ENCODE measurements around the gene IL17REL. TPM values are rescaled to one million over a fixed set of nuclear protein-coding genes. Genes with fewer than 3 reads are reported as not detected.

Gene IL17REL
- total and polyA plus RNA-seq, 10 of the 15 experiments (the other 5 are each of a cell fraction or from before 2014, with no cell fraction given) = 0.03 TPM; not detected in 9

- TF ChIP-seq, protein P1, sequence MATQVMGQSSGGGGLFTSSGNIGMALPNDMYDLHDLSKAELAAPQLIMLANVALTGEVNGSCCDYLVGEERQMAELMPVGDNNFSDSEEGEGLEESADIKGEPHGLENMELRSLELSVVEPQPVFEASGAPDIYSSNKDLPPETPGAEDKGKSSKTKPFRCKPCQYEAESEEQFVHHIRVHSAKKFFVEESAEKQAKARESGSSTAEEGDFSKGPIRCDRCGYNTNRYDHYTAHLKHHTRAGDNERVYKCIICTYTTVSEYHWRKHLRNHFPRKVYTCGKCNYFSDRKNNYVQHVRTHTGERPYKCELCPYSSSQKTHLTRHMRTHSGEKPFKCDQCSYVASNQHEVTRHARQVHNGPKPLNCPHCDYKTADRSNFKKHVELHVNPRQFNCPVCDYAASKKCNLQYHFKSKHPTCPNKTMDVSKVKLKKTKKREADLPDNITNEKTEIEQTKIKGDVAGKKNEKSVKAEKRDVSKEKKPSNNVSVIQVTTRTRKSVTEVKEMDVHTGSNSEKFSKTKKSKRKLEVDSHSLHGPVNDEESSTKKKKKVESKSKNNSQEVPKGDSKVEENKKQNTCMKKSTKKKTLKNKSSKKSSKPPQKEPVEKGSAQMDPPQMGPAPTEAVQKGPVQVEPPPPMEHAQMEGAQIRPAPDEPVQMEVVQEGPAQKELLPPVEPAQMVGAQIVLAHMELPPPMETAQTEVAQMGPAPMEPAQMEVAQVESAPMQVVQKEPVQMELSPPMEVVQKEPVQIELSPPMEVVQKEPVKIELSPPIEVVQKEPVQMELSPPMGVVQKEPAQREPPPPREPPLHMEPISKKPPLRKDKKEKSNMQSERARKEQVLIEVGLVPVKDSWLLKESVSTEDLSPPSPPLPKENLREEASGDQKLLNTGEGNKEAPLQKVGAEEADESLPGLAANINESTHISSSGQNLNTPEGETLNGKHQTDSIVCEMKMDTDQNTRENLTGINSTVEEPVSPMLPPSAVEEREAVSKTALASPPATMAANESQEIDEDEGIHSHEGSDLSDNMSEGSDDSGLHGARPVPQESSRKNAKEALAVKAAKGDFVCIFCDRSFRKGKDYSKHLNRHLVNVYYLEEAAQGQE (IDR thresholded peaks at IDR 0.05; ENCODE audit: low read depth, low read length) = no peak
These were observed 41.9 kb downstream of the IL17REL start (continued) for GRCh38 chr22:49970528-49971231.

- BruUV-seq (replicated peaks) = no TSS peak
- peaks cover 37% of the 10 kb centered on the region for H3K4me1 ChIP-seq (ENCODE audit: control insufficient read depth, insufficient read depth, low read length)
- ChIA-PET POLR2A (interaction anchor here (1.1 to 1.8 kb wide), 2 partner anchors 8 to 34 kb away, joined by 4 to 10 read pairs; no protein-coding TSS in a partner anchor), RAD21 (ENCODE audit: unreplicated experiment) (interaction anchor here (1.1 to 1.6 kb wide), 3 partner anchors 8 to 61 kb away, joined by 4 to 6 read pairs (median 6); no protein-coding TSS in a partner anchor), CTCF (interaction anchor here (1.0 kb wide), 1 partner anchor 39 kb away, joined by 3 read pairs; no protein-coding TSS in a partner anchor), SMC1A (ENCODE audit: uncharacterized antibody, unreplicated experiment) (no interaction called here)
- FAIRE-seq = no peak
- H3K27ac ChIP-seq (ENCODE audit: control insufficient read depth, insufficient read depth) = peak overlapping the region; percentile 89
- ATAC-seq = no peak
- WGBS (ENCODE audit: insufficient coverage, insufficient replicate concordance, low lambda C conversion rate, missing lambda C conversion rate) = 72% methylated on average over 8 of the region's 8 CpGs
- intact Hi-C loops (cut with micrococcal nuclease; ENCODE audit: unreplicated experiment) (loop anchor here (2.0 kb wide), 1 partner anchor 39 kb away; no protein-coding TSS in a partner anchor), in situ Hi-C loops (cut with MboI) (loop anchor here (10.0 kb wide), 1 partner anchor 565 kb away; the partner anchor contains the start of gene TYMP)
- peaks cover 1 to 4% of the 10 kb centered on the region in 2 experiments; a peak in 3 of 4 replicates for H3K36me3 ChIP-seq (ENCODE audit: control insufficient read depth in 2 of 2, insufficient read depth in 2 of 2, low read length in 1 of 2)
- DNase-seq (ENCODE audit: low read depth, low spot score) = no peak
- no peak overlapping the region for H3K9ac ChIP-seq (ENCODE audit: control insufficient read depth, insufficient read depth, low read length)
- peaks cover 13% of the 10 kb centered on the region for H3K79me2 ChIP-seq (ENCODE audit: control insufficient read depth, insufficient read depth, low read length)
- no peak overlapping the region for H2AFZ ChIP-seq (ENCODE audit: control insufficient read depth, low read depth, low read length)
- no peaks in the 10 kb centered on the region for H3K9me3 ChIP-seq (replicated peaks; ENCODE audit: control insufficient read depth, insufficient read depth, low read length)
- H3K4me3 ChIP-seq = no peak overlapping the region
- 0 out of 2 replicates have a peak, but pooled peaks cover under 1% of the 10 kb centered on the region for H4K20me1 ChIP-seq (ENCODE audit: control insufficient read depth, insufficient read depth)
- peak overlapping the region; percentile 96; the same call in 1 of the 2 replicates for H3K4me2 ChIP-seq (ENCODE audit: control insufficient read depth, insufficient read depth)
- no peaks in the 10 kb centered on the region for H3K27me3 ChIP-seq (replicated peaks in 1 of 2; ENCODE audit: control insufficient read depth in 2 of 2, insufficient read depth in 2 of 2, low read length in 1 of 2)
- TF ChIP-seq RELA (IDR thresholded peaks at IDR 0.05; ENCODE audit: borderline replicate concordance, partially characterized antibody) (no peak), NFYA (IDR thresholded peaks at IDR 0.05; ENCODE audit: borderline replicate concordance, low read depth, low read length) (no peak), SREBF1 (IDR thresholded peaks at IDR 0.05; ENCODE audit: low read length) (no peak), TBL1XR1 (IDR thresholded peaks at IDR 0.05; ENCODE audit: low read depth, low read length) (no peak), SP1 (IDR thresholded peaks at IDR 0.05; ENCODE audit: low read depth, low read length) (no peak), ZBTB40 (IDR thresholded peaks at IDR 0.05; ENCODE audit: borderline replicate concordance) (no peak), USF1 (IDR thresholded peaks at IDR 0.05; ENCODE audit: borderline replicate concordance, extremely low read length, insufficient read depth, low read depth, low read length) (no peak)
These were observed 42.6 kb downstream of the IL17REL start for GRCh38 chr22:49969751-49970527.
